OCI-LY7 (cell line): Measurements from ENCODE around the gene PPIL3.

ENCODE experiments used
- EZH2phosphoT487 ChIP-seq: fragments of 200-600 bp; sonication (generic); IDR thresholded peaks from 2 replicates; pipeline ENCODE4 v1.6.1; 2018; ENCODE audit warnings: low read depth, borderline replicate concordance, mild to moderate bottlenecking, mixed run types, antibody characterized with exemption, low read length, moderate library complexity, mixed read lengths
- TF ChIP-seq, protein P1 (sequence below): fragments of 200-600 bp; sonication (generic); conservative IDR thresholded peaks from 2 replicates; pipeline ENCODE4 v1.5.1; 2014; ENCODE audit warnings: mild to moderate bottlenecking, antibody characterized with exemption, low read length, moderate library complexity, mixed read lengths

DNA sequence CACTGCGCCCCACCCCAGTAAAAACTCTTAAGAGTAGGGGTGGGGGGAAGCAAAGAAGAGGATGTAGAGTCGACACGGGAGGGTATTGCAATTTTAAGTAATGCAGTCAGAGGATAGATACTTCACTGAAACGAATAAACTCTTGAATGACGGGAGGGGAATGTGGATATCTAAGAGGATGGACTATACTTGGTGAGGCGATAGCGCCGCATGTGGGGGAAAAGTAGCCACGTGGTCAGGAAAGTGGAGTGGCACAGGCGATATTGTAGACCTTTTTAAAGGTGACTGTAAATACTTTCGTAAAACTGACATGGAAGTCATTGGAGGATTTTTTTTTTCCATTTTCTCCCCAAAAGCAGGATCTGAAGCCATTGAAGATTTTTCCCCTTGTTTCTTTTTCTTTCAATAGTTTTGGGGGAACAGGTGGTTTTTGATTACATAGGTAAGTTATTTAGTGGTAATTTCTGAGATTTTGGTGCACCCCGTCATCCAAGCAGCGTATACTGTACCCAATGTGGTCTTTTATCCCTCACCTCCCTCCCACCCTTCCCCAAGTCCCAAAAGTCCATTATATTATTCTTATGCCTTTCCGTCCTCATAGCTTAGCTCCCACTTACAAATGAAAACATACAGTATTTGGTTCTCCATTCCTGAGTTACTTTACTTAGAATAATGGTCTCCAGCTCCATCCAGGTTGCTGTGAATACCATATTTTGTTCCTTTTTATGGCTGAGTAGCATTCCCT is 38.2 kb downstream of the PPIL3 start:
- TF ChIP-seq, protein P1, sequence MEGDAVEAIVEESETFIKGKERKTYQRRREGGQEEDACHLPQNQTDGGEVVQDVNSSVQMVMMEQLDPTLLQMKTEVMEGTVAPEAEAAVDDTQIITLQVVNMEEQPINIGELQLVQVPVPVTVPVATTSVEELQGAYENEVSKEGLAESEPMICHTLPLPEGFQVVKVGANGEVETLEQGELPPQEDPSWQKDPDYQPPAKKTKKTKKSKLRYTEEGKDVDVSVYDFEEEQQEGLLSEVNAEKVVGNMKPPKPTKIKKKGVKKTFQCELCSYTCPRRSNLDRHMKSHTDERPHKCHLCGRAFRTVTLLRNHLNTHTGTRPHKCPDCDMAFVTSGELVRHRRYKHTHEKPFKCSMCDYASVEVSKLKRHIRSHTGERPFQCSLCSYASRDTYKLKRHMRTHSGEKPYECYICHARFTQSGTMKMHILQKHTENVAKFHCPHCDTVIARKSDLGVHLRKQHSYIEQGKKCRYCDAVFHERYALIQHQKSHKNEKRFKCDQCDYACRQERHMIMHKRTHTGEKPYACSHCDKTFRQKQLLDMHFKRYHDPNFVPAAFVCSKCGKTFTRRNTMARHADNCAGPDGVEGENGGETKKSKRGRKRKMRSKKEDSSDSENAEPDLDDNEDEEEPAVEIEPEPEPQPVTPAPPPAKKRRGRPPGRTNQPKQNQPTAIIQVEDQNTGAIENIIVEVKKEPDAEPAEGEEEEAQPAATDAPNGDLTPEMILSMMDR = no peak
- TF ChIP-seq EZH2phosphoT487 = no peak
